GM21526 (cell line): ENCODE data around the gene KCP.

Experiments
- ATAC-seq: cut with Tn5 transposase; IDR thresholded peaks from one replicate; pipeline ENCODE4 v1.9.1; 2021; ENCODE audit warnings: moderate library complexity; ENCODE audit not compliant: unreplicated experiment, low FRiP score

KCP gene

GRCh38 chr7:128860158-128861073, 50.1 kb downstream of the KCP start:
- no peak for ATAC-seq

DNA sequence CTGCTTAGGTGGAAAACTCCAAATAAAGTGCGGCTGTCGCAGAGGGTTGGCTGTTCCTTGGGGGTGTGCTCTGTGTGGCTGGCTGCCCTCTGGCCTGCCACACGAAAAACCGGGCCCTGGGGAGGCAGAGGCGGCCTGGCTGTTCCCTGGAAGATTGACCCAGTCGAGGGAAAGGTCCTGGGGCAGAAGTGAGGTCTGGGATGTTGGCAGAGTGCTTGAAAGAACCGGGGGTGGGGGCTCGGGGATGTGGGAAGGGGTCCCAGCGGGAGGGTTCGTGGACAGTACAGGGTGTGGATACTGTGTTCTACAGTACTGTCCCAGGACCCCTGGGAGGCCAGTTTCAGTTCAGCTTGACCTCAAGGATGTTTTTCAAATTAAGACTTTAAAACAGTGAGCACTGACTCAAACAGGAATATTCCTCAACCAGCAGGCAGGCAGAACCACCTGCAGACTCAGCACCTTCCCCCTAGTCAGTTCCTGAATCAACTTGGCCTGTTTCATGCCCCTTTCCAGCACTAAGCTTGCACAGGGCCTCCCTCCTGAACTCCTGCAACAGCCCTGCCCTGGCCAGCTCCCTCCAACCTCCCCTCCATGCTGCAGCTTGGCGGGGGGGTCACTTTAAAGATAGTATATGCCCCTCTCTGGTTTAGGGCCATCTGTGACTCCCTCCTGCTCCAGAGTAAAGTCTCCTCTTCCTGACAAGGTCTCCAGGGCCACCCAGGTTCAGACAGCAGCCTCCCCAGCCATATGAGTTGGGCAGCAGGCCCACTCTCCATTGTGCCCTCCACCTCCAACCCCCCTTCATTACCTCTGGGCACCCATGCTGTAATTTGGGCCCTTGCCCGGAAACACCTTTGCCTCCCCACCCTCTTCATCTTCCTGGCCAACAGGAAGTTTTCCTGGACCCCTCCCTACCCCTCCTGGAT, 51.0 kb downstream of the KCP start:
- no peak for ATAC-seq

DNA sequence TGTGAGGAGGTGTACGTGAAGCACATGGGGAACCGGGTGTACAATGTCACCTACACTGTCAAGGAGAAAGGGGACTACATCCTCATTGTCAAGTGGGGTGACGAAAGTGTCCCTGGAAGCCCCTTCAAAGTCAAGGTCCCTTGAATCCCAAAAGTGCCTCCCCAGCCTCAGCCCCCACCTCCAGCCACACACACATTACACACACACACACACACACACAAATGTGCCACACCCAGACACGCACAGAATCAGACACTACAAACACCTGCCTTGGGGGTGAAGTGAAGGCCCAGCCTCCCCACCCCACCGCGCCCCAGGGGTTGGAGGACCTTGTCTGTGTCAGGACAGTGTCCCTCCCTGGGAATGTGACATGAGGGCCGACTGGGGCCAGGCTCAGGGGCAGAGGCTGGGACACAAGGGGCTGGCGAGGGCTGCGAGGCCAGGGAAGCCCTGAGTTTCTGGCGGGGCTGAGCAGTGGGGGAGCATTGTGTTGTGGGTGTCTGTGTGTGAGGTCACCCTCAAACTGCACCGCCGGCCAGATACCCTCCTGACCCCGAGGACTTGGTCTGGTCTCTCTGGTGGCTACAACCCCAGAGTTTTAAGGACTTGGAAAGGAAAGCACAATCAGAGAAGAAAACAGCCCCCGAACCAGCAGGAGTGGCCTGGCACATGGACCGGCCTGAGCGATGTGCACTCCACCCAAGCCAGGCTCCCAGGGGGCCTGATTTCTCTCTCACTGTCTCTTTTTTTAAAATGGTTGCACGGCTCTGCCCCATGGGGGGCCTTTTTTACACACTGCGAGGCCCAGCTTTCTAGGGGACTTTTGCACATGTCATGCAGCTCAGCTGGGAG, 51.9 kb downstream of the KCP start:
- ATAC-seq, result no peak

- ATAC-seq, result no peak
Observed at GRCh38 chr7:128856001-128856718, 54.3 kb downstream of the KCP start.

- ATAC-seq, result no peak
Observed at GRCh38 chr7:128855559-128855958, 55.0 kb downstream of the KCP start.

GRCh38 chr7:128854396-128854795, 56.1 kb downstream of the KCP start:
- no peak for ATAC-seq

DNA sequence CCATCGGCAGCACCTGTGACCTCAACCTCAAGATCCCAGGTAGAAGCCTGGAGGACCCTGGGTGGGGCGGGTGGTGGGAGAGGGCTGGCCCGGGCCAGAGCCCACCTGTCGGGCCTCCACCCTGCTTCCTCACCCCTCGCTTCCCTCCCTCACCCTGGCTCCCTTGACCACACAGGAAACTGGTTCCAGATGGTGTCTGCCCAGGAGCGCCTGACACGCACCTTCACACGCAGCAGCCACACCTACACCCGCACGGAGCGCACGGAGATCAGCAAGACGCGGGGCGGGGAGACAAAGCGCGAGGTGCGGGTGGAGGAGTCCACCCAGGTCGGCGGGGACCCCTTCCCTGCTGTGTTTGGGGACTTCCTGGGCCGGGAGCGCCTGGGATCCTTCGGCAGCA, 56.7 kb downstream of the KCP start:
- ATAC-seq, result no peak

GRCh38 chr7:128852537-128853254, 57.8 kb downstream of the KCP start:
- no peak for ATAC-seq

- no peak for ATAC-seq
Observed at GRCh38 chr7:128849804-128850490, 60.6 kb downstream of the KCP start.

GRCh38 chr7:128849156-128849515, 61.4 kb downstream of the KCP start:
- ATAC-seq, result no peak

DNA sequence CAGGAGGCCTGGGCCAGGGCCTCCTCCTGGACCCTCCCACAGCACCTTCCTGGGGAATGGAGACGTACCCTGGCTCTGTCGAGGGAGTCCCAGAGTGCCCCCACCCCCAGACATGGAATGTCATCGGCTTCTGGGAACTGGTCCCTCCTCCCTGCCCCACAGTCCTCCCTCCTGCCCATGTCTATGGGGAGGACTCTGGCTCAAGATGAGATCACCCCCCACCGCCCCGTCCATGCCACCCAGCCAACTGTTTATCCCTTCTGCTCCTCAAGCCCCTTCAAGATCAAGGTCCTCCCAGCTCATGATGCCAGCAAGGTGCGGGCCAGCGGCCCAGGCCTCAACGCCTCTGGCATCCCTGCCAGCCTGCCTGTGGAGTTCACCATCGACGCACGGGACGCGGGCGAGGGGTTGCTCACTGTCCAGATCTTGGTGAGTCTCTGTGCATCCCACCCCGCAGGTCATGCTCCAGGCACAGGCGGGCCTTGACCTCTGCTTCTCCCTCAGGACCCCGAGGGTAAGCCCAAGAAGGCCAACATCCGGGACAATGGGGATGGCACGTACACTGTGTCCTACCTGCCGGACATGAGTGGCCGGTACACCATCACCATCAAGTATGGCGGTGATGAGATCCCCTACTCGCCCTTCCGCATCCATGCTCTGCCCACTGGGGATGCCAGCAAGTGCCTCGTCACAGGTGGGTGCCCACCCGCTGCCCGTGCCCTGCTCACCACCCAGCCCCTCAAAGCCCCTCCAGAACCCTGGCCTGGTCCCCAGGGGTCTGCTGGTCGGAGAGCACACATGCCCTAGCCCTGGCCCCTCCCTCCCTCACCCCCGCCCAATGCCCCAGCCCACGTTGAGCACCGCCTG, 62.0 kb downstream of the KCP start:
- no peak for ATAC-seq

- ATAC-seq, result no peak
Observed at GRCh38 chr7:128847721-128848211, 62.7 kb downstream of the KCP start.

DNA sequence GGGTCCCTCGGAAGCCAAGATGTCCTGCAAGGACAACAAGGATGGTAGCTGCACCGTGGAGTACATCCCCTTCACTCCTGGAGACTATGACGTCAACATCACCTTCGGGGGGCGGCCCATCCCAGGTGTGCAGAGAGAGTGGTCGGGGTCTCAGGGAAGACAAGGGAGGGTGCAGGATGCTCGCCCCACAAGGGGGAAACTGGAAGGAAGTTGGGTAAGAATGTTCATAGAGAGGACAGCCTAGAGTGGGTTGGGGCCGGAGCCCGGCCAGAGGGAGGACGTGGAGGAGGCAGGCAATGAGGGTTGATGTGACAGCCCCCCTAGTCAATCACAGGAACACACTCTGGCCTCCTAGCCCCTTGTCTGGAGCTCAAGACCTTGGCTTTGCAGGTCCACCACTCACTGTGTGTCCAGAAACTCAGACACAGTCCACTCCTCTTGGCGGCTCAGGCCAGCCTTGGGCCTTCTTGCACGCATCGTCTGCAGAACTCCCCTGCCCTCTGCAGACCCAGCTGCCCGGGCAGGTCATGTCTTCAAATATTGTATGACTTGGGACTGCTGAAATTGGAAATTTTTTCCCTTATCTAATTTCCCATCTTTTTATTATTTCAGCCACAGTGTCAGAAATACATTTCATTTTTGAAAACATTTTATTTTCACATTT, 63.6 kb downstream of the KCP start:
- no peak for ATAC-seq

GRCh38 chr7:128845987-128846386, 64.5 kb downstream of the KCP start:
- ATAC-seq, result no peak

DNA sequence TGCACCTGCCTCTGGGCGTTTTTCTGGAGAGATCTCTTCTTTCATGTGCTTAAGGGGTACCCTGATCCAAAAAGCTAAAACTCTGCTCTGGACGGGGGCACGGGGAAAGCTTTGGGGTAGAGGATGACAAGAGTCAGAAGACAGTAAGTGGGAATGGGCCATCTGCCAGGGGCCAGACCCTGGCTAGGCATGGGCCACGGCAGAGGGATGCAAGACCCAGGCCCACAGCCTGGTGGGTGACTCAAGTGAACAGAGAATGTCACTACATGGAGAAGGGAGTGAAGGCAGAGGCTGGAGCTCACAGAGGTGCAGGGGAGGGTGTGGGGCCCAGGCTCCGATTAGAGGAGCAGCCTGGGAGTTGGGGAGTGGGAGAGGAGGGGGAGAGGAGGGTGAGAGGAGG, 65.0 kb downstream of the KCP start:
- ATAC-seq, result no peak

DNA sequence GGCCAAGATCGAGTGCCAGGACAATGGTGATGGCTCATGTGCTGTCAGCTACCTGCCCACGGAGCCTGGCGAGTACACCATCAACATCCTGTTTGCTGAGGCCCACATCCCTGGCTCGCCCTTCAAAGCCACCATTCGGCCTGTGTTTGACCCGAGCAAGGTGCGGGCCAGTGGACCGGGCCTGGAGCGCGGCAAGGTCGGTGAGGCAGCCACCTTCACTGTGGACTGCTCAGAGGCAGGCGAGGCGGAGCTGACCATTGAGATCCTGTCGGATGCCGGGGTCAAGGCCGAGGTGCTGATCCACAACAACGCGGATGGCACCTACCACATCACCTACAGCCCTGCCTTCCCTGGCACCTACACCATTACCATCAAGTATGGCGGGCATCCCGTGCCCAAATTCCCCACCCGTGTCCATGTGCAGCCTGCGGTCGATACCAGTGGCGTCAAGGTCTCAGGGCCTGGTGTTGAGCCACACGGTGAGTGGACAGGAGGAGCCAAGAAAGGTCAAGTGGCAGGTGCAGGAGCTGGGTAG, 65.7 kb downstream of the KCP start:
- no peak for ATAC-seq
